ENCODE measurements around the gene UCP2.
A peak's percentile ranks its signal among the peaks of the same experiment; 100 is the strongest.
"Not testable (repeated sequence)": the region's sequence is repeated elsewhere in the genome, so short reads cannot be mapped to it uniquely, and the experiment has no call there.

The UCP2 gene

DNA sequence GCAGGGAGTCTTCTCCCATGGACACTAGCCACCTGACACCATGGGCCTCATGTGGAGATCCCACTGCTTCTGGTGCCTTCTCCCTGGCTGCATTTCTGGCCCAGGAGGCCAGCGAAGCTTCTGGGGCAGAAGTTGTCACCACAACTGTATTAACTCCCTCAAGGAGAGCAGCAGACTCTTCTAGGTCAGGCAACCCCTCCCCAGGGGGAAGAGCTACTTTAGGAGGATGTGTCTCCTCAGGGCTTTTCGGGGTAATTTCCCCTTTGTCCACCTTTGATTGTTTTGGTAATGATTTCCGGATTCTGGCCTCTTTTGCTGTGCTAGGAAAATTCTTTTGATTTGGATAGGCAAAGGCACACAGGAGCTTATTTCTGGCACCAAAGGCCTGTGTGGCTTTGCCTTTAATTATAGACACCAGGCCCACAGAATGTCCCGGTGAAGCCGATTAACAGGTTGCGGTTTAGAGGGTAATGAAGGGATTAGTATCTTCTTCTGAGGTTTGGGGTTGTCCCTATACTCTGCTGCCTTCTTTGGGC lies 8.9 kb upstream of the UCP2 start:
- no peak for DNase-seq

DNA sequence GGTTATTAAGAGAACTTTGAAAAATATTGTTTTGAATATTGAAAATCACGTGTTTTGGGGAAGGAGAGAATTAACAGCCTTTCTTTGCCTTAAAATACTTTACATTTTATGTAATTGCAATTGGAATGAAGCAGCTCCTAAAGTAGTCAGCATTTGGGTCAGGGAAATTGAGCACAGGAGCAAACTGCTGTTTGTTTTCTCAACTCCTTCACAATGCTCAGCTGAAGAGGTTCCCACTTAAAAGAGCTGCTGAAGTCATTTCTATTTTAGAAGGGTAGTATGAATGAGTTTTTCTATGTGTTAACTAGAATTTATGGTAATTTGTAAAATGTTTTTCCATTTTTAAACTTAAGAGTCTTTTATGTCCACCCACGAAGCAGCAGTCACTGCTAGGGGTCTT lies 8.1 kb upstream of the UCP2 start:
- DNase-seq, result no peak

DNA sequence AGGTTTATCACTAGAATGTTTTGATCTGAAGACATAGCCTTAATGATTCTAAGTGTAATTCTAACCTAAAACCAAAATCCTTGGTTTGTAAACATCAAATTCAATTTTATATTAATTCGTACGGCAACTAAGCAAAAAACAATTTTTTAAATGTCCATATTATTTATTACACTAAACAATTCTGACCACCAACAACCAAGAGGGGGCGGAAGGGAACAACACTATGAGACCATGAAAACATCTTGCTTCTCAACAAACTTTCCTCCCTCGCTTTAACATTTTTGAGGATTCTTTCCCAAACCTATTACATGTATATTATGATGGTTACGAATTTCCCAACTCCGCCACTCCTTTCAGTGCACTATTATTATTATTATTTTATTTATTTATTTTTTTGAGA lies 6.5 kb upstream of the UCP2 start:
- no peak for DNase-seq

DNA sequence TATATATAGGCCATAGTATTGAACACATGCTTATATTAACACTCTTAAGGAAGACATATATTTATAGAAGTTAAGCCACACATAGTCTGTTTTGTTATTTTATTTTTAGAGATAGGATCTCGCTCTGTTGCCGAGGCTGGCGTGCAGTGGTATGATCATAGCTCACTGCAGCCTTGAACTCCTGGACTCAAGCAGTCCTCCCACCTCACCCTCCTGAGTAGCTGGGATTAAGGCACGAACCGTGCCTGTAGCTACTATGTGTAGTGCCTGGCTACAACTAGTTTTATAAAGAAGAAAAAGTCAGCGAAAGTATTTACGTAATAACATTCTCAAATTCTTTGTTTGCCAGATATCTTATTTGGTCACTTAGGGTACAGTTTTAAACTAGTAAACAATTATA lies 5.6 kb upstream of the UCP2 start:
- no peak for DNase-seq

DNA sequence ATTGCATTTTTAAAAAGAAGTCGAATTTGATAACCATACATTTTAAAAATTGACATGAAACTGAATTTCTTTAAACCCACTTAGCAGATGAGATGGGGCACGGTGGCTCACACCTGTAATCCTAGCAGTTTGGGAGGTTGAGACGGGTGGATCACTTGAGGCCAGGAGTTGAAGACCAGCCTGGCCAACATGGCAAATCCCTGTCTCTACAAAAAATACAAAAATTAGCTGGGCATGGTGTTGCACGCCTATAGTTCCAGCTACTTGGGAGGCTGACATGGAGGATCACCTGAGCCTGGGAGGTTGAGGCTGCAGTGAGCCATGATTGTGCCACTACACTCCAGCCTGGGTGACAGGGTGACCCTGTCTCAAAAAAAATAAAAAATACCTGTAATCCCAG lies 3.0 kb upstream of the UCP2 start:
- not testable (repeated sequence) for DNase-seq

DNA sequence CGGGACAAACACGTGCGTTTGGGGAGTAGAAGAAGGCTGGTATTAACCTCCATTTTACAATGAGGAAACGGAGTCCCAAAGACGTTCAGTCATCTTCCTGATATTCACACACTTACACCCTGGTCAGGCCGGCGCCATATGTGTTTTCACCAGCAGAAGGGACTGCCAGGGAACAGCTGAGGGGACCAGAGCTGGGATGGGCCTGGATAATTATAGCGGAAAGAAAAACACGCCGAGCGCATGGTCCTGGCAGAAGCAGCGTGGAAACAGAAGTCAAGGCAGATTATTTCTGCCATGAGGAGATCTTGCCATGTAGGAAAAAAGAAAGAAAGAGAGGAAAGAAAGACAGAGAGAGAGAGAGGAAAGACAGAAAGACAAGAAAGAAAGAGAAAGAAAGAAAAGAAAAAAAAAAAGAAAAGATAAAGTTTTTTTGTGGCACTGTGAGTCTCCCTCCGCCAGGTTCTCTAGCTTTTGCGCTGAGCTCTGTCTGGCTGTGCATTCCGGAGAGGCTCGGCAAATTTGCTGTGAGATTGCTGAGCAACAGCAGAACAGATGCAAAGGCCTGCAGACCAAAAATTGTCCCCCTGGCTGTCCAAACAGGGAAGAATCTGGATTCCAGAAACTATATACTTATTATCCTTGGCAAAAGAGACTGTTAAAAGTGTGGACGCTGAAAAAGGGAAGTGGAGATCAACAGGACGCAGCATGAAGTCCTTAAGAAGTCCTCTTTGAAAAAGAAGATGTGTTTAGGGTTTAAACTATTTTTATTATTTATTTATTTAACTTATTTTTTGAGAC lies 1.3 kb upstream of the UCP2 start:
- no peak for DNase-seq

DNA sequence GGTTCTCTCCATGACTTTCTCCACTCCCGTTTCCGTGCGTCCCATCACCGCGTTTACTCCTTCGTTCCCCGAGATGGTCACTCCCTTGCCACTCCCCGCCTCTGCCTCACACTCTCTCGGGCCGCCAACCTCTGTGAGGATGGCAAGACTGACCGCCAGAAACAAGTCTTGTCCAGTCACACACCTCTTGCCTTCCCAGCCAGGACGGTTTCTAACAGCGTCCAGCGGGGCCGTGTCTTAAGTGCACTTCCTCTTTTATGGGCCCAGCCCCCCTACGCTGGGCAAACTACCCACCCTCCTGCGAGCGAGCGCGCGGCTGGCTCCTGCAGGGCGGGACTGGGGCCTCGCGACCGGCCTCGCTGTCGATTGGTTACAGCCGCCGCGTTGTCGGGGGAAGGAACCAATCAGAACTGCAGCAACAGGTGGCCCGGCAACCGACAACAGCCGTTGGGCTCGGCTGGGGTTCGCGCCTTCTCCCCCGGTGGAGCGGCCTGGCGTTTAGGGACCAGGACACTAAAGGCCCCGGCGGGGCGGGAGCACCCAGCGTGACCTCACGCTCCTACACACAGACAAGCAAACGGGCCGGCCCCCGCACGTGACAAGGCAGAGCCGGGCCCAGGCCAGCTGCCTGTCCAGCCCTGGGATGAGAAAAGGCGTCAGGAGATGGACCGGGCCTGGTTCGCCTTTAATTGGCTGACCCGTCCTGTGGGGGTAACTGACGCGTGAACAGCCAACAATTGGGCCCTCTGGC lies 522 bp upstream of the UCP2 start:
- DNase-seq, result peak; percentile 87 to 89

DNA sequence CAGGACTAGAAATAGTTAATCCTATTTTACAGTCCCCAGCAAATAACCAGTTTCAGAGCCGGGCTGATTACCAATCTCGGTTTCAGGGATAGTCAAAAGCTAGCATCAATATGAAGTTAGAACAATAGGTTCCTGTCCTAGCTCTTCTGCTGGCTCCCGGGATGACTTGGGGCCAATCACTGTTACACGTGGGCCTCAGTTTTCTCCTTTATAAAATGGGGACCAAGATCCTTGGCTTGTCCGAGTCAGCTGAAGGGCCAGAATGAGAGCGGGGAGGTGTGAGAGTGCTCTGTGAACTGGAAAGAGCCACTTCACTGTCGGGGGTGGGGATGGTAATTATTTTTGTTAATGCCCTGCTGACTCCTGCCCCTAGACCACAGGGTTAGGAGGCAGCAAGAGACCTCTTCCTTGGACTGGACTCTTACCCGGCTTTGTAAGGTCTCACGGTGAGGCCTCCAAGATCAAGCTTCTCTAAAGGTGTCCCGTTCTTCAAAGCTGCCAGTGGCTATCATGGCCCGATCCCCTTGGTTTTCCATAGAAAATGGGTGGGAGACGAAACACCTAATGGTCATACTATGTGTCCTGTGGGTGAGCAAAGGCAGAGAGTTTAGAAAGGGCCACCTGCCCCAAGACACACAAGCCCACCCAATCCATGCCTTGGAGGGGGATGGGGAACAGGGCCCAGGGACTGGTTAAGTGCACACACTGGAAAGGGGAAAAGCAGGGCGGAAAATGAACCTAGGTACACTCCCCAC lies 1.4 kb downstream of the UCP2 start:
- no peak for DNase-seq

DNA sequence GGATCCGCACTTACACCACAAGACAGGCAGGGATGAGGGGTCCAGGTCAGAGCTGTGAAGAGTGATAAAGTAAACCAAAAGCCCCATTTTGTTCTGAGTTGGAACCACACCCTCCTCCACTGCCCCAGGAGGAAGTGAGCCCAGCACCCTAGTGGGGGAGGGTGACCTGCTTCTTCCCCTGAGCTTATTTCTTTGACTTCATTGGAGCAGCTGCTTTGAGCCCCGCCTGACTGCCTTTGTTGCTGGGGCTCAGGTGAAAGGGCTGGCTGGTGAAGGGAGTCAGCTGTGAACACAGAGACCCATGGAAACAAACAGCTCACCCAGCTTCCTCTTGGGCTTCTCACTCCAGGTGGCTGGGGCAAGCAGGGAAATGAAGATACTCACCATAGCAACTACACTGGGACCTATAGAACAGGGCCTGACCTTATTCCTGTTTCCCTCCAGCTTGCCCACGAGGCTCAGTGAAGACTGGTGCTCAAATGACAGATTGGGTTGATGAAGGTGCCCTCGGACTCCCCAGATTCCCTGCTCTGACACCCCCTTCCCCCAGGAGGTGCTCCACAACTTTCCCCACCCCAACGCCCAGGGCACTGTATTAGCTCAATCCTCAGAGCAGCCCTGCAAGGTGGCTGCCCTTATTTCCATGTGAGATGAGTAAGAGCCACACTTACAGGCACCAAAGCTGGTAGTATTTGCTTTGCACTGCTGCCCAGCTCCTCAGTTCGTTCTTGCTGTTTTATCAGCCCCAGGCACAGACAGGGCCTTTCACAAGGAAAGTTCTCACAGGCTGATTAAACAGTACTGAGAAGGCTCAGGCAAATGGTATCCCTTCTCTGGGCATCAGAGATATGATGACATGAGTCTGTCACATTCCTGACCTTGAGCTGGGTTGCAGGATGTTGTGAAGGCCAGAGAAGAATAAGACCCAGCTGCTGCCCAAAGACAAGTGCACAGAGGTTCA lies 2.4 kb downstream of the UCP2 start:
- no peak for DNase-seq

DNA sequence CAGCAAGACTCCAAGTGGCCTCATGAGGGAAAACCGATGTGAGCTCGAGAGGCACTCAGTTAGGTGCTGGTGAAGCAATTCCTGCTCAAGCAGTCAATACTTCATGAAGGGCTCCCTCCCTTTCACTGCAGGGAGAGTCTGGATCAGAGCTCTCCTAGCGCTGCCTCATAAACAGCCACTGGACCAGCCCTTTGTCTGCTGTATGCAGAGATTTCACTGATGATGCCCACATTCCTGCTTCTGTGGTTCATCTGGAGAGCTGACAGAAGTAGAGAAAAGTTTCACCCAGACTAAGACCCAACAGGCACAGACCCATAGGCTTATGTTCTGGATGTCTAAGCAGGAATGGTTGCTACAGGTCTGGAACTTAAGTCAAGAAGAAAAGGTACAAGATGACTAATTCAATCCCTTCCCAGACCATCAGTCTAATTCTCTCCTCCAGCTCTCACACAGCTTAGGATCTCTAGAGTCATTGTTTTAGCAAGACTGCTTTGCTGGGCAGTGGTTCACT lies 4.0 kb downstream of the UCP2 start:
- no peak for DNase-seq

DNA sequence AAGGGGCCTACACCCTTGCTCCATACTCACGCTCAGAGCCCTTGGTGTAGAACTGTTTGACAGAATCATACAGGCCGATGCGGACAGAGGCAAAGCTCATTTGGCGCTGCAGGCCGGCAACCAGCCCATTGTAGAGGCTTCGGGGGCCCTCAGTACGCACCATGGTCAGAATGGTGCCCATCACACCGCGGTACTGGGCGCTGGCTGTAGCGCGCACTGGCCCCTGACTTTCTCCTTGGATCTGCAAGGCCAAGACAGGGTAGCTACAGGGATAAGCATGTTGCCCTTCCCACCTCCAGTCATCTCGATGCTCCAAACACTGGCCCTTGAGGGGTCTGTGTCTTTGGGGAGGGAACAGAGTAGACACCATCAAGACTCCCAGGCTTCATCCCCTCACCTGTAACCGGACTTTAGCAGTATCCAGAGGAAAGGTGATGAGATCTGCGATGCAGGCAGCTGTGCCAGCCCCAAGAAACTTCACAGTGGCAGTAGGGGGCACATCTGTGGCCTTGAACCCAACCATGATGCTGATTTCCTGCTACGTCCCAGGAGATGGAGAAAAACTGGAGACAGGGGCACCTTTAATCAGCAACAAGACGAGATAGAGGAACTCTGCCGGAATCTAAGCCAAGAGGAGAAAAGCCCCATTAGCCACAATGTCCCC lies 4.7 kb downstream of the UCP2 start:
- no peak for DNase-seq

DNA sequence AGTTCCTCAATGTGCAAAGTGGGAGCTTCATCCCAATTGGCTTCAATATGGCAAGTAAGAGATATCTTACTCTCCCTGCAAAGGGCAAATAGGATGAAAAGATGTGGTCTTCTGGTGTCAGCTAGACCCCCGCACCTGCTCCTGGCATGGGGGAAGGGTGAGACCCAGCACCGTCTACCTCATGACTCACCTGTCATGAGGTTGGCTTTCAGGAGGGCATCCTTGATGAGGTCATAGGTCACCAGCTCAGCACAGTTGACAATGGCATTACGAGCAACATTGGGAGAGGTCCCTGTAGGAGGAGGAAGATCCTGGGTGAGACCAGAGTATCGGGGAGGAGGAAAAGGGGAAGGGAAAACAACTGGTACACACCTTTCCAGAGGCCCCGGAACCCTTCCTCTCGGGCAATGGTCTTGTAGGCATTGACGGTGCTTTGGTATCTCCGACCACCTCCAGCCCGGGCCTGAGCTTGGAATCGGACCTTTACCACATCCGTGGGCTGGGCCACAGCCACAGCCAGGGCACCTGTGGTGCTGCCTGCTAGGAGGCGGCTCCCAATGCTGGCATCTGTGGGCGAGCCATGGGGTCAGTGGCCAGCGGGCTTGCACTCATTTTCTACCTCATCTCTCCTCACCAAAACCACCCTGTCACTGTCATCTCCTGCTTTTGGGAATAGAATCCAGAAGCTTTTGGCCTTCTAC lies 6.0 kb downstream of the UCP2 start:
- DNase-seq, result no peak

DNA sequence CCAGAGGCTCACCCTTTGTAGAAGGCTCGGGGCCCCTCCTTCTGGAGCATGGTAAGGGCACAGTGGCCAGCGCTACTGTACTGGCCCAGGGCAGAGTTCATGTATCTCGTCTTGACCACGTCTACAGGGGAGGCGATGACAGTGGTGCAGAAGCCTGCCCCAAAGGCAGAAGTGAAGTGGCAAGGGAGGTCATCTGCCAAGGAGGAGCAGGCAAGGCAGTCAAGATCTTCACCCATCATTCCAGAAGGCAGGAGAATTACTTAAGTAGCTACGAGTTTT lies 7.2 kb downstream of the UCP2 start:
- DNase-seq, result no peak

DNA sequence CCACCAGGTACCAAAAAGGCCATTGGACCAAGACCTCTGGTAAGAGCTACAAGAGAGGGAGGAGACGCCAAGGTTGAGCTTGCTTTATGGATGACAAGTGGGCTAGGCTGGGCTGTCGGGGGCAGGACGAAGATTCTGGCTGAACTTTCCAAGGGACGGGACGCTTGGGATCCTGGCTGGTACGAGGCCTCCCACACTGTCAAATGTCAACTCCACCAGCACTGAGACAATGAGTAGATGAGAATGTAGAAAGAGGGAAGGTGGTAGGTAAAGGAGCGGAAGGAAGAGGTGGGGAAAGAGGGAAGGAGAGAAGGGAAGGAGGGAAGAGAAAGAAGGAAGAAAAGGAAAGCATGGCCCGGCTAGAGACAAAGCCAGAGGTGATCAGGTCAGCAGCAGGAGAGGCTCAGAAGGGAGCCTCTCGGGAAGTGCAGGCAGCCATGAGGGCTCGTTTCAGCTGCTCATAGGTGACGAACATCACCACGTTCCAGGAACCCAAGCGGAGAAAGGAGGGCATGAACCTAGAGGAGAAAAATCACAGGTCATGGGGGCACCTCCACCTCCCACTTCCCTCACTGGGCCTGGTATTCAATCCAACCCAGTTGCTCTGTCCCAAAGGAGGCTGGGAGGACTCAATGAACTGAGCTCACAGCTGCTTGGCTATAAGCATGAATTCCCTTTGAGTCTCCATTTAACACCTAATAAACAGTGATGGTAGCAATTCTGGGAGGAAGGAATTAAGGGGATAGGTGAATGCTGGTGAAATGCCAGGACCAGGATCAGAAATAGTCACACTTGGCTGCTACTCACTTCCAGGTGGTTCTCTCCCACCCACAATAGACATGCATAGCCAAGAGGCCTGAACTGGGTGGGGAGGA lies 7.8 kb downstream of the UCP2 start:
- DNase-seq, result no peak

DNA sequence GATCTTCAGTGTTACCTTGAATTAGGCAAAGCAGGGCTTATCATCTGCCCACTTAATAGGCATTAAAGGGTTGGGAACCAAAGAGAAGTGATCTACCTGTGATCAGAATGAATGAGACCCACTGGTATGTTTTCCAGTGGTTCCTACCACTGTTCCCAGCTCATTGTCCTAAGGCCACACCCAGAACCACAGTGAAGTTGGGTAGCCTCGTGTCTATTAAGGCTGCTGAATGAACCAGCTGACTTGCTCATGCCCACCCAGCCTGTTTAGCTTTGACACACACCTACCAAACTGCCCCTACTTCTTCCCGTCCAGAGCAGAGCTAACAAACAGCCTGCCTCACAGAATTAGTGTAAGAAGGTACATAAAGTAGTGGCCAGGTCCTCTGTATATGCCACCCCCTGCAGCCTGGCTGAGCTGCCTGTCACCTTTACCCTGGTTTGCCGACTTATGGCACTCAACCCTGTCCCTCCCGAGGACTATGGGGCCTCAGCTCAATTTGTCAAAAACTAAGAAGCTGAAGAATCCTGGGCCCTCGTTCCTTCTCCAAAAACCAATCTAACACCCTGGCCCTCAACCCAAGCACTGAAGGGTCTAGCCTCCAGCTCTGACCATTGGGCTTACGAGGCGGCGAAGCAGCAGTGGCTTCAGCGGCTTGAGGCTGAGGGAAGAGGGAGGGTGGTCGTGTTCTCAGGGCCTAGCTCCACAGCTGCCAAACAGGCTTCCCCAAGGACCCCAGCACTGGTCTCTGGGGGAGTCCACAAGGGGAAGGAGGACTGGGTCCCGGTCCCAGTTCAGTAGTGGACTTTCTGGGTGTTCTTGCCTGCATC lies 9.8 kb downstream of the UCP2 start:
- DNase-seq, result no peak

DNA sequence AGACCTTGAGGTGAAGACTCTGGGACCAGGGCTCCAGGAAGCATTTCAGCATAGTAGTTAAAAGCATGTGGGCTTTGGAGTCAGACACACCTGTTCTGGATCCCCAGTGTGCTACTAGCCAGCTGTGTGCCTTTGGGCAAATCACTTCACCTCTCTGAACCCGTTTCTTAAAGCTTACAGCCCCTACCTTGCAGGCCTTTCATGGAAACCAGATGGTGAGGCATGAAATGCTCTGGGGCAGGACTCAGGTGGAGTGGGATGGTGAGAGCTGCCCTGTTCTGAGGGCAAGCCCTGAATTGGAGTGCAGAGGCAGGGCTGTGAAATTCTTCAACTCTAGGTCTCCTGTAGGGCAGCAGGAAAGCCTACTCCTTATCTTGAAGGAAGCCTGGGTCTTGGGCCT lies 10.5 kb downstream of the UCP2 start:
- no peak for DNase-seq

DNA sequence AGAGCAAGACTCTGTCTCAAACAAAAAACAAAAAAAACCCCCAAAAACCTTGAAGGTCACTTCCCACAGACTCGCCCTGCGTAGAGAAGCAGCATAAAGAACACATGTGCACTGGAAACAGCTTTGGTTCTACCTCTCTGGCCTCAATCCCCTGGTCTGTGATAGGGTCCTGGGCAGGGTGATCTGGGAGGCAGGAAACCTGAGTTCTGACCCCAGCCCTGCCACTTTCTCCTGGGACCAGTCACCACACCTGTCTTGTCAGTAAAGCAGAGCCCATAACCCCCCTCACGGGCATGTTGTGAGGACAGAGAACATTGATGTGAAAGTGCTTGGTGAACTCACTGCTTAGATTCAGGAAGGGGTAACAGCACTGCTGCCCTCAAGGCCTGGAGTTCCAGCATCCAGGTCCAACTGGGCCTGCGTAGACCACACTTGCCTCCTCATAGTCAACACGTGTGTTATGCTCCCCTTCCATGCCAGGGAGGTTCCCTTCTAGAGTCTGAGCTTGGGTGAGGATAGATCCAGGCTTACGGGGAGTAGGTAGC lies 11.4 kb downstream of the UCP2 start:
- no peak for DNase-seq

DNA sequence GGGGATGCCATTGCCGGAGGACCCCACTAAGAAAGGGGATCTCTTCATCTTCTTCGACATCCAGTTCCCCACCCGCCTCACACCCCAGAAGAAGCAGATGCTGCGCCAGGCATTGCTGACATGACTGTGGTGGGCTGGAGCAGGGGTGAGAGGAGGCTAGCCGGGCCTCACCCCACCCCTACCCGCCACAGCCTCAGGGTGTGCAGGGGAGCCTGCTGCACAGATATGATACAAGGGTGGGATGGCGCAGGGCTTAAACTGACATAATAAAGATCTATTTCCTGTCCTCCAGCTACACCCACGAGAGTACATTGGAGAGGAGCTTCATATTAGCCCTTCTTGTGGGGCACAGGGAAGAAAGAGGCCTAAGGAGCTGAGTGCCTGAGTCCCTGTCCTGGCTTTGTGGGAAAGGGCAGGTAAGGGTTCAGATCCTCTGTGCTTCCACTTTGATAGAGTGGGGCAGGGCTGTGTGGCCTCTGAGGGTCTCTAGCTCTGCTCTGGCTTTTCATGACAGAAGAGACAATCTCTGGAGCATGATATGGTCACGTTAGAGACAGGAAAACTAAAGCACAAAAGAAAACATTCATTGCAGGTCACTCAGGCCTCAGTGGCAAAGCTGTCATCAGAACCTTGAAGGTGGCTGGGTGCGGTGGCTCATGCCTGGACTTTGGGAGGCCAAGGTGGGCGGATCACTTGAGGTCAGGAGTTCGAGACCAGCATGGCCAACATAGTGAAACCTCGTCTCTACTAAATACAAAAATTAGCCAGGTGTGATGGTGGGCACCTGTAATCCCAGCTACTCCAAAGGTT lies 12.4 kb downstream of the UCP2 start:
- no peak for DNase-seq
